Measurements from ENCODE around the gene LUZP1. TPM values are rescaled to one million over a fixed set of nuclear protein-coding genes. Genes with fewer than 3 reads are reported as not detected.

The LUZP1 gene
- total RNA-seq, 1 donor from 2014 or later: 82.2 TPM

DNA sequence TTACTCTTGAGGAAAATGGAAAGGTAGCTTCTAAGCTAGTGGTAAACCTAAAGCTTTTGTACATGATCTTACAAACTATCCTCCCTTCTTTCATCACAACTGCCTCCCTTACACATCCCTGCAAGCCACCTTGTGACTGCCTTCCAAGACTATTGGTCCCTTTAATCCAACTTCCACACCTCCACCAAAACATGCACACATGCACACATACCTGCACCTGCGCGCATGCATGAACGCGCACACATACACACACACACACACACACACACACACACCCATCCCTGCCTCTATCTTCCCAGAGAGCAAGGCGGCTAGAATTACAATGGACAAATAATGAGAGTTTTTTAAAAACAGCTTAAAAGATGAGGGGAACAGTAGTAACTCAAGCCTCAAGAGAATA lies 58.3 kb downstream of the LUZP1 start:
- peaks cover 78% of the 10 kb centered on the region for H4K20me1 ChIP-seq (ENCODE audit: insufficient read depth, low read length)
- peaks cover 53% of the 10 kb centered on the region for H3K4me1 Mint-ChIP-seq (ENCODE audit: low read depth, unreplicated experiment)

DNA sequence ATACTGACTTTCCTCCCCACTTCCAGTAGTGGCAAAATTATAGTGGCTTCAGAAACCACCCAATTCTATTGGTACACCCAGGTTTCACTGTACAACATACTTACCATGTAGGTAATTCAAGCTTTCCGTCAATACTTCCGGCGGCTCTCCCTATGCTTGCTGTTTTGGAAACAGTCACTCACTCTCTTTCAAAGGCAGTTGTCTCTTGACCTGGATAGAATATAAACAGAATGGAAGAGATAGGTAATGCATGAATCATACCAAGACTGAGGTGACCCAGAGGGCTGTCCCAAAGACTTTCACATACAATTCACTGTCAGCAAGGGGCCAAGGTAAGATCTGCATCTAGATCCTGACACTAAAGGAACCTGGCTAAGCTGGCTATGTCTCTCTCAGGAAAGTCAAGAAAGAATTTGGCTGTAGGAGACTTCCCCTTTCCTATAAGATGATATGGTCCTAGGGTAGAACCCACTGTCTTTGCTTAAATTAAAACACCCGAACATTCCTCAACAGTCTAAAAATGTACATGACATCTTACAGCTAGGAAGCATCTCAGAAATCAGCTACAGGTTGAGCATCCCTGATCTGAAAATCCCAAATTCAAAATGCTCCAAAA lies 59.6 kb downstream of the LUZP1 start:
- H3K36me3 Mint-ChIP-seq (ENCODE audit: low read depth, unreplicated experiment): peaks cover 13% of the 10 kb centered on the region
- Histone ChIP-seq H3K4me1 (ENCODE audit: insufficient read depth, low read length) (peaks cover 7% of the 10 kb centered on the region), H3K4me2 (ENCODE audit: low read length) (no peak overlapping the region), H3K4me3 (ENCODE audit: insufficient read depth, low read depth, low read length) (no peak overlapping the region), H2AFZ (ENCODE audit: low read depth, low read length) (no peak overlapping the region), H3K36me3 (ENCODE audit: insufficient read depth, low read length) (peaks cover 24% of the 10 kb centered on the region), H3K9me3 (ENCODE audit: insufficient read depth, low read depth, low read length) (no peaks in the 10 kb centered on the region), H3K9ac (ENCODE audit: low read length) (no peak overlapping the region), H3K27me3 (ENCODE audit: insufficient read depth, low read length) (no peaks in the 10 kb centered on the region), H4K20me1 (ENCODE audit: insufficient read depth, low read length) (peaks cover 67% of the 10 kb centered on the region), H3K27ac (ENCODE audit: low read depth, low read length) (no peak overlapping the region), H3K79me2 (ENCODE audit: insufficient read depth, low read length) (peaks cover 91% of the 10 kb centered on the region)
- H3K27me3 Mint-ChIP-seq (ENCODE audit: low read depth, unreplicated experiment): no peaks in the 10 kb centered on the region
- peaks cover 41% of the 10 kb centered on the region for H3K4me1 Mint-ChIP-seq (ENCODE audit: low read depth, unreplicated experiment)
- DNase-seq (ENCODE audit: low read depth) (no peak), FAIRE-seq (no peak)
- no peak overlapping the region for H3K27ac Mint-ChIP-seq (ENCODE audit: unreplicated experiment)
- no peaks in the 10 kb centered on the region for H3K9me3 Mint-ChIP-seq (ENCODE audit: unreplicated experiment)
- no peak overlapping the region for H3K4me3 Mint-ChIP-seq (ENCODE audit: unreplicated experiment)
- TF ChIP-seq, protein P1, sequence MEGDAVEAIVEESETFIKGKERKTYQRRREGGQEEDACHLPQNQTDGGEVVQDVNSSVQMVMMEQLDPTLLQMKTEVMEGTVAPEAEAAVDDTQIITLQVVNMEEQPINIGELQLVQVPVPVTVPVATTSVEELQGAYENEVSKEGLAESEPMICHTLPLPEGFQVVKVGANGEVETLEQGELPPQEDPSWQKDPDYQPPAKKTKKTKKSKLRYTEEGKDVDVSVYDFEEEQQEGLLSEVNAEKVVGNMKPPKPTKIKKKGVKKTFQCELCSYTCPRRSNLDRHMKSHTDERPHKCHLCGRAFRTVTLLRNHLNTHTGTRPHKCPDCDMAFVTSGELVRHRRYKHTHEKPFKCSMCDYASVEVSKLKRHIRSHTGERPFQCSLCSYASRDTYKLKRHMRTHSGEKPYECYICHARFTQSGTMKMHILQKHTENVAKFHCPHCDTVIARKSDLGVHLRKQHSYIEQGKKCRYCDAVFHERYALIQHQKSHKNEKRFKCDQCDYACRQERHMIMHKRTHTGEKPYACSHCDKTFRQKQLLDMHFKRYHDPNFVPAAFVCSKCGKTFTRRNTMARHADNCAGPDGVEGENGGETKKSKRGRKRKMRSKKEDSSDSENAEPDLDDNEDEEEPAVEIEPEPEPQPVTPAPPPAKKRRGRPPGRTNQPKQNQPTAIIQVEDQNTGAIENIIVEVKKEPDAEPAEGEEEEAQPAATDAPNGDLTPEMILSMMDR (IDR thresholded peaks at IDR 0.05; ENCODE audit: insufficient read depth, low read depth, low read length): no peak
- TF ChIP-seq EZH2 (IDR thresholded peaks at IDR 0.05; ENCODE audit: insufficient read depth, low read length): no peak

More for the DNA sequence above, 58.3 kb downstream of the LUZP1 start:
- no peak for FAIRE-seq
- Mint-ChIP-seq H3K9me3 (ENCODE audit: unreplicated experiment) (no peaks in the 10 kb centered on the region), H3K27ac (ENCODE audit: unreplicated experiment) (peak overlapping the region; percentile 8), H3K4me3 (ENCODE audit: unreplicated experiment) (no peak overlapping the region), H3K36me3 (ENCODE audit: low read depth, unreplicated experiment) (peaks cover 11% of the 10 kb centered on the region), H3K27me3 (ENCODE audit: low read depth, unreplicated experiment) (no peaks in the 10 kb centered on the region)
- Histone ChIP-seq H2AFZ (ENCODE audit: low read depth, low read length) (no peak overlapping the region), H3K4me3 (ENCODE audit: insufficient read depth, low read depth, low read length) (no peak overlapping the region), H3K79me2 (ENCODE audit: insufficient read depth, low read length) (peaks cover 94% of the 10 kb centered on the region), H3K4me2 (ENCODE audit: low read length) (no peak overlapping the region), H3K9ac (ENCODE audit: low read length) (no peak overlapping the region), H3K9me3 (ENCODE audit: insufficient read depth, low read depth, low read length) (no peaks in the 10 kb centered on the region), H3K4me1 (ENCODE audit: insufficient read depth, low read length) (peaks cover 12% of the 10 kb centered on the region), H3K36me3 (ENCODE audit: insufficient read depth, low read length) (peaks cover 24% of the 10 kb centered on the region), H3K27me3 (ENCODE audit: insufficient read depth, low read length) (no peaks in the 10 kb centered on the region), H3K27ac (ENCODE audit: low read depth, low read length) (no peak overlapping the region)
- DNase-seq (ENCODE audit: low read depth): no peak
- TF ChIP-seq, protein P1 (IDR thresholded peaks at IDR 0.05; ENCODE audit: insufficient read depth, low read depth, low read length): no peak
- no peak for TF ChIP-seq EZH2 (IDR thresholded peaks at IDR 0.05; ENCODE audit: insufficient read depth, low read length)
